ENCODE results near the gene CCDC88C. TPM values are rescaled to one million over a fixed set of nuclear protein-coding genes. Genes with fewer than 3 reads are reported as not detected.

The CCDC88C gene
- total RNA-seq, 2 experiments from 2014 or later, result 73.7 to 82.8 TPM

DNA sequence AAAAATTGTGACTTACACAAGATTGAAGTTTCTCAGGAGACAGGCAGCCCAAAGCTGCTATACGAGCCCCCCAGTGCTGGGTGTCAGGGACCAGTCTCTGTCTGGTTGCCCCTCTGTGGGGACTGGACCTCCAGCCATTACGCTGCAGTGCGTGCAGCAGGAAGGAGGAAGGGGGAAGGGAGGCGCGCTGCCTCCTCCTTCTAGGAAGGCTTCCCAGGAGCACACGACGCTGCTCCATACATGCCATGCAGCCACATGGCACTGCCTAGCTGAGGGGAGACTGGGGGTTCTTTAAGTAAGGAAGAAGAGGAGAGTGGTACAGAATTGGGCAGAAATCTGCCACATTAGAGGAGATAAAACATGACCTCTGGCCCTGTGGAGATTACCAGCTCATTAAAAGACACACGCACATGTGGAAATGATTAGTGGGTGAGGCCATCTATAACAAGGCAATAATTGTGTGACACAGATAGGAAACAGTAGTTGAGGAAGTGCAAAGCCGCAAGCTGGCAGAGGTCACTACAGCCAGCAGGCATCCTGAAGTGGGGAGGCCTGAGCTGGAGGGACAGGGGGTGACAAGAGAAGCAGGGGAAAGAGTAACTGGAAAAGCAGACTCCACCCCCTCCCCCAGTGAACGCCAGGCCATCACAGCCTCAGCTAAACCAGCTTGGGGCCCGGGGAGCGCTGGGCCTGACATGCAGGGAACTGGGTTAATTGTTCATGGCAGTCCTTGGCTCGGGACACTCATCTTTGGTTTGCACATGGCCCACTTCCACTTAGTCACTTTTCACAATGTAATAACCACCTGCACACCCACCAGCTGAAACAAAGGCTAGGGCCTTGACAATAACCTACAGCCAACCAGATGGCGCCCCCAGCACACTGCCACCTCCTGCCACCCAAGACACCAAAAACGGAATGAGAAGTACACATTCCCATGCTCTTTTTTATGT lies 39.6 kb downstream of the CCDC88C start:
- POLR2A ChIA-PET, result interaction anchor here (1.1 to 2.3 kb wide), 6 partner anchors 10 to 33 kb away, joined by 3 to 7 read pairs (median 4); no protein-coding TSS in a partner anchor
- Mint-ChIP-seq H3K9me3 (ENCODE audit: low read depth) (no peaks in the 10 kb centered on the region), H3K27me3 (no peaks in the 10 kb centered on the region), H3K36me3 (ENCODE audit: low read depth) (peaks cover 28% of the 10 kb centered on the region), H3K4me3 (peak overlapping the region; percentile 9), H3K27ac (peak overlapping the region; percentile 70), H3K4me1 (peaks cover 100% of the 10 kb centered on the region)
- DNase-seq (peak; percentile 73), ATAC-seq (peak; percentile 55)
- intact Hi-C loops (cut with DNase I, micrococcal nuclease), result no loop called here
- CTCF ChIA-PET, result interaction anchor here (0.5 to 2.4 kb wide), 16 partner anchors 11 to 62 kb away, joined by 3 to 8 read pairs (median 4); partner anchors contain the start of gene CCDC88C

DNA sequence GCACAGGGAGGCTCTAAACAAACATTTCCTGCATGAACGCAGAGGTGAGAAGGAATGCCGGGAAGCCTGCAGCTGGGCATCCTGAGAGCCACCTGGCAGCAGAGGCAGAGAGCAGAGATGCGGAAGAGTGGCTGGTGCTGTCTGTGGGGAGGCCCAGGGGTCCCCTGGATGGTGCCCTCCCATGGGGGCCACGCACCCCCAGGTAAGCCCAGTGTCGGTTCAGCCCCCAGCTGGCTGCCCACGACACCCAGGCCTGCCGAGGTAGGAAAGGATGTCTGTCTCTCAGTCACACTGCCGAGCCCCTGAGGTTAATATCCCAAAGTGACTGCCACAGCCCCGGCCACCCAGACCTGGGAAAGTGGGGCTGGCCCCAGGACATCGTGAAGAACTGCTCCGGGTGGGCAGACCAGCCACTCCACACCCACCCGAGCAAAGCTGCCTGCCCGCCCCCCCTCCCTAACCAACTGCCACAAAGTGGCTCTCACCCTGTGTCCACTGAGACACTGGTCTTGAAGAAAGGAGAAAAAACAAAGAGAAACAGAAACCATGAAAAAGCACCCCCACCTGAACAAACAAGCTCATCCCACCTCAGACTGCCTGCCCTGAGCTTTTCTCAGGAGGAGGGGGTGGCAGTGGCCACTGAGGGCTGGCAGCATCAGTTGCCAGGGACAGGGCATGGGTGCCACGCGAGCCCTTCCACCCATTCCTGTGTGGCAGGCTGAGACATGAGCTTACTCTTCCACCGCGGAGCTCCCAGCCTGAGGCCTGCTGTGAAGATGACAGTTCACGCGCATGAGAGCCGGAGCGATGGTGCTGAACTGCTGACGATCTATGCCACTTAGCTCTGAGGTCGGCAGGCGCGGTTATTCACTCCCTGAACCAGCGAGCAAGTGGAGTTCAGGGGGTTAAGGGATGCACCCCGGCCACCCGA lies 40.8 kb downstream of the CCDC88C start:
- ChIA-PET POLR2A (interaction anchor here (0.6 to 2.3 kb wide), 5 partner anchors 23 to 34 kb away, joined by 3 to 7 read pairs (median 3); no protein-coding TSS in a partner anchor), CTCF (interaction anchor here (0.6 to 2.4 kb wide), 9 partner anchors 10 to 54 kb away, joined by 3 to 7 read pairs (median 4); partner anchors contain the start of gene CCDC88C)
- Mint-ChIP-seq H3K27ac (peak overlapping the region; percentile 38), H3K36me3 (ENCODE audit: low read depth) (peaks cover 24% of the 10 kb centered on the region), H3K4me1 (peaks cover 100% of the 10 kb centered on the region), H3K4me3 (no peak overlapping the region), H3K9me3 (ENCODE audit: low read depth) (no peaks in the 10 kb centered on the region), H3K27me3 (no peaks in the 10 kb centered on the region)
- DNase-seq (no peak), ATAC-seq (no peak)
- intact Hi-C loops (cut with DNase I, micrococcal nuclease), result no loop called here

DNA sequence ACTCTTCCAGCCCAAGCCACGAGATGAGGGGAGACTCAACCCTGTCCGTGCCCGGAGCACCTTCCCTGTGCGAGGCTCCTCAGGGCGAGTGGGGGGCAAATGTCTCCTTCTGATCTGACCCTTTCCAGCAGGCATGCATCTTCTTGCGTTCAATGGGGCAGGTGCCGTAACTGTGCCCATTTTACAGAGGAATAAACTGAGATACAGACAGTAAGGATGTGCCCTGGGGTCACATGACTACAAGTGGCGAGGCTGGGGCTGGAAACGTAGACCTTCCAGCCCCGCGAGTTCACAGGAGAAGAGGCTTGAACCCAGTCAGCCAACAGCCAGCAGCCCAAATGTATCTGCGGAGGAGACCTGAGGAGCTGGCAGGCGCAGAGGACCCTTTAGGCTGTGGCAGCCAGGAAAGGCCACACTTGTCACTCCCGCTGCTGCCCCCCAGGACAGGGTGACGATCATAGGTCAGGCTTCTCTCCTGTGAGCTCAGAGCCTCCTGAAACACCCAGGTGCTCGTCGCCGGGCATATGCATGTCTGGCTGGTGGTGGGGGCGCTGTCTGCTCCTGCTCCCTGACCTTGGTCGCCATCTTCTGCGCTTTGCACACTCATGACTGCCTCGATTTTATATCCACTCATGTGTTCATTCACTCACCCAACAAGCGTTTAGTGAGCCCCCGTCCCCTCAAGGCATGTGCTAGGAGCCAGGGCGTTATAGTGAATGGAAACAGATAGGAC lies 41.7 kb downstream of the CCDC88C start:
- H3K4me3 Mint-ChIP-seq, result peak overlapping the region; percentile 27
- no peaks in the 10 kb centered on the region for H3K9me3 Mint-ChIP-seq (ENCODE audit: low read depth)
- ATAC-seq (no peak), DNase-seq (no peak)
- POLR2A ChIA-PET, result interaction anchor here (1.6 to 2.3 kb wide), 3 partner anchors 24 to 35 kb away, joined by 3 to 7 read pairs (median 5); no protein-coding TSS in a partner anchor
- H3K4me1 Mint-ChIP-seq, result peaks cover 100% of the 10 kb centered on the region
- intact Hi-C loops (cut with DNase I, micrococcal nuclease), result no loop called here
- H3K27ac Mint-ChIP-seq, result peak overlapping the region; percentile 86
- H3K36me3 Mint-ChIP-seq (ENCODE audit: low read depth), result peaks cover 23% of the 10 kb centered on the region
- H3K27me3 Mint-ChIP-seq, result no peaks in the 10 kb centered on the region
- CTCF ChIA-PET, result interaction anchor here (0.7 to 1.7 kb wide), 5 partner anchors 9 to 52 kb away, joined by 3 to 5 read pairs (median 4); no protein-coding TSS in a partner anchor

DNA sequence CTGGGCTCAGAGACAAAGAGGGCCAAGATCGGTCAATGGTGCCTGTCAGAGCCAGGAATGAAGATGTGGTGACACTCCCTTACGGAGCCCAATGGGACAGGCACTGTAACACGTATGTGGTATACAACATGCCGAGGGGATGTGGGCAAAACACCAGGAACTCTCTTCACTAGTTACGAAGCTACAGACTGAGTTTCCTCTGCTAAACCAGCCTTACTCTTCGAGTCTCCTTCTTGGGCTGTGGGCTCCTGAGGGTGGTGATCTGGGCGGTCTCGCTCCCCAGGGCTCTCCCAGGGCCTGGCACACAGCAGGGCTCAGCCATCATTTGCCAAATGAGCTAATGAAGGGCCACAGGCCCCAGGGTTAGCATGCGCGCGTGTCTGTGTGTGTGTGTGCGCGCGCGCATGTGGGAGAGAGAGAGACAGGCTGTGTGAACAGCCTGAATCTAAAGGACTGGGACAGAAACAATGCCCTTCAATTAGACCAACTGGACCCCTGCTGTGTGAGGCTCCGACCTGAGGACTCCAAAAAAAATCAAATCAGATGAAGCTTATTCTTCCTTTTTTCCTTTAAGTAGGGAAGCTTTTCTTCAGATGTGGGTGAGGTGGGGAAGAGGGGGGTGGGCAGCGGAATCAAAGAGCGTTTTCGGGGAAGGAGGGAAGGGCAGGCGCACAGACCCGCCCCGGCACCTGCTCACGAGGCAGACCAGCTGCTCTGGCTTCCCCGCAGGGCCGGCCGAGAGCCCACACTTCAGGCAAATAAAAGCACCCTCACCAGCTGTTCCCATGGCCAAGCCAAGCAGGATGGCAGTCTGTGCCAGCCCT lies 42.5 kb downstream of the CCDC88C start:
- Mint-ChIP-seq H3K27ac (peak overlapping the region; percentile 86), H3K27me3 (no peaks in the 10 kb centered on the region), H3K4me3 (peak overlapping the region; percentile 50), H3K4me1 (peaks cover 100% of the 10 kb centered on the region), H3K36me3 (ENCODE audit: low read depth) (peaks cover 23% of the 10 kb centered on the region), H3K9me3 (ENCODE audit: low read depth) (no peaks in the 10 kb centered on the region)
- intact Hi-C loops (cut with DNase I, micrococcal nuclease), result no loop called here
- CTCF ChIA-PET, result interaction anchor here (0.6 to 1.7 kb wide), 14 partner anchors 8 to 128 kb away, joined by 3 to 6 read pairs (median 4); partner anchors contain the start of gene CCDC88C
- DNase-seq (no peak), ATAC-seq (peak; percentile 0)
- POLR2A ChIA-PET, result interaction anchor here (0.5 to 1.6 kb wide), 7 partner anchors 11 to 259 kb away, joined by 3 to 7 read pairs (median 3); no protein-coding TSS in a partner anchor

DNA sequence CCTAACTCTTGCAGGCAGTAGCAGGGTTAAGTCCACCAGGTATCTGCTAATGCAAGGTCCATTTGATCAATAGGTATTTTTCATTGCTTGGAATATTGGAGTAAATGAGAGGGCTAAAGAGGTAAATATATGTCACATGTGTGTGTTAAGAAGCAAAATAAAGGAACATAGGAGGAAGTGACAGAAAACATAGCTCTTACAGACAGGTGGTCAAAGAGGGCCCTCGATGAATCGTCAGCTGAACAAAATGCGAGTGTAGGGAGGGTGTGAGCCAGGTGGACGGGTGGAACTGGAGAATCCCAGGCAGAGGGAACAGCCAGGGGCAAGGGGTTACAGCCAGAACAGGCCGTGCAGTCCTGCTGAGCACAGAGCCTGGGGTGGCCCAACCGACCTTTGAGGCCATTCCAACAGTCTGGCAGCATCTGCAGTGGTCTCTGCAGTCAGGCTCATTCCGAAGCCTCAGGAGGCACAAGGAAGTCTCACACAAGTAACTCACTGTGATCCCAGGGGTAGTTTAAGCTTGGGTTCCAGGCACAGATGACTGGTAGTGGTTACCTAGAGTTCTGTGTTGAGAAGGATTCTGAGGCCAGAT lies 43.2 kb downstream of the CCDC88C start:
- Mint-ChIP-seq H3K4me3 (peak overlapping the region; percentile 50), H3K36me3 (ENCODE audit: low read depth) (peaks cover 23% of the 10 kb centered on the region), H3K27me3 (no peaks in the 10 kb centered on the region), H3K27ac (peak overlapping the region; percentile 86), H3K4me1 (peaks cover 100% of the 10 kb centered on the region), H3K9me3 (ENCODE audit: low read depth) (no peaks in the 10 kb centered on the region)
- intact Hi-C loops (cut with DNase I, micrococcal nuclease), result no loop called here
- ChIA-PET POLR2A (interaction anchor here (0.5 to 1.6 kb wide), 8 partner anchors 12 to 258 kb away, joined by 3 to 7 read pairs (median 4); no protein-coding TSS in a partner anchor), CTCF (interaction anchor here (0.6 to 1.8 kb wide), 14 partner anchors 13 to 216 kb away, joined by 3 to 6 read pairs (median 4); partner anchors contain the start of gene CCDC88C)
- no peak for DNase-seq
- no peak for ATAC-seq

DNA sequence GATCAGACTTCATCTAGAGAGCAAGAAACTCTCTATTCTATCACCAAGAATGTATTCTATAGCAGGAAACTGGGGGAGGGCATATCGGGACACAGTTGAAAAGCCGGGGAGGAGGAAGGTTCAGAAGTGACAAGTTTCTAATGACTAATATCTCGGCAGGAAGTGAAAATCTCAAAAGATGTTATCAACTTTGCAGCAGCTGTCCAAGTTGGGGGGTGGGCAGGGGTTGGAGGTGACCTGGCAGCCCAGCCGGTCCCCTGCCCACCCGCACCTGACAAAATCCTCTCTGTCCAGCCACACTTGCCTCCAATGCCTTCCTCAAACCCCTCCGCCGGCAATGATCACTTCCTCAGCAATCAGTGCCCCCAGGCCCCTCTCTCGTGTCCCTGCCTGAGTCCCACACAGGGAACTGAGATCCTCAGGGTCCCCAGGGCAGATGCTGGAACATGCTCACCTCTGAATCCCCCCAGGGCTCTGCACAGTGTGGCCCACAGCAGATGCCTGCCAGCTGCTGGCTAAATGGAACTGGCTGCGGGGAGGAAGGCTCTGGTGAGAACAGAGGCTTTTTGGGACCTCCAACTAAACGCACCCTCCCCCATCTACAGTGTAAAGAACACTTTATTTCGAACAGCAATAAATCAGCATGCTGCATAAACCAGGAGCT lies 43.9 kb downstream of the CCDC88C start:
- H3K4me1 Mint-ChIP-seq, result peaks cover 99% of the 10 kb centered on the region
- DNase-seq (peak; percentile 81), ATAC-seq (peak; percentile 71)
- H3K9me3 Mint-ChIP-seq (ENCODE audit: low read depth), result no peaks in the 10 kb centered on the region
- intact Hi-C loops (cut with DNase I, micrococcal nuclease), result loop anchor here (1.0 to 2.0 kb wide), 6 partner anchors 15 to 51 kb away; no protein-coding TSS in a partner anchor
- ChIA-PET CTCF (interaction anchor here (0.6 to 1.8 kb wide), 8 partner anchors 13 to 215 kb away, joined by 3 to 5 read pairs (median 3); no protein-coding TSS in a partner anchor), POLR2A (interaction anchor here (0.6 to 1.1 kb wide), 4 partner anchors 18 to 37 kb away, joined by 3 to 4 read pairs (median 4); no protein-coding TSS in a partner anchor)
- peaks cover 23% of the 10 kb centered on the region for H3K36me3 Mint-ChIP-seq (ENCODE audit: low read depth)
- peak overlapping the region; percentile 86 for H3K27ac Mint-ChIP-seq
- peak overlapping the region; percentile 50 for H3K4me3 Mint-ChIP-seq
- H3K27me3 Mint-ChIP-seq, result no peaks in the 10 kb centered on the region

DNA sequence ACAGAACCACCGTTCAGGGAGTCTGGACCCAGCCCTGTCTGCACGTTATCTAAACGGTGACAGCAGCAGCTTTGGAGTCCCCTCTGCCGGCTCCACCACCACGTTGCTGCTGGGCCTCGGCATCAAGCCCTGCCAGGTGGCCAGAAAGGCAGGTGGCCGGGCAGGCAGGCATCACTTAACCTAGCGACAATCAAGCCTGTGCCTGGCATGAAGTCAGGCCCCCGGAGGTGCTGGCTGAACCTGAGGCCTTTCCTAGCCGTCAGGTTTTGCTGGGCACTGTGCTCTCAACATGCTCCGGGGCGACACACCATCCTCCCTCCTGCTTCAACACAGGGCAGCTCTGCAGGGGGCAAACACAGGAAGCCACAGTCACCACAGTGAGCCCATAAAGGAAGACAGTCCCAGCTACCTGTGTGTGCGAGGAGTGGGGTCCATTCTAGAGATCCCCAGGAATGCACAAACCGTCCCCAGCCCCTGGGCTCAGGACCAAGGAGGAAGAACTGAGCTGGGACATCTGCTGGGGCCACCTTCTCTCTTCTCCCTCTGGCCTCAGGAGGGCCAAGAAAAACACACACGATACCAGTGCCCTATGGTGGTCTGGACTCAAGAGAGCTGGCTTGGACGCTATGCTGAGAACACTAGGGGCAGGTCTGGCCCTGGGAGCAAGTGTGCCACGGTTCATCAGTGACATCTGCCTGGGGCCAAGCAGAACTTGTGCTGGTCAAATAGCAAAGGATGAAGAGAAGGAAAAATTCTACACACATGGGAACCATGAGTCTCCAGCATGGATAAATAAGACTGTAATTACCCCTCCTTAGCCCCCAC lies 44.7 kb downstream of the CCDC88C start:
- Mint-ChIP-seq H3K27ac (peak overlapping the region; percentile 86), H3K4me1 (peaks cover 99% of the 10 kb centered on the region), H3K27me3 (no peaks in the 10 kb centered on the region), H3K4me3 (peak overlapping the region; percentile 50), H3K36me3 (ENCODE audit: low read depth) (peaks cover 19% of the 10 kb centered on the region), H3K9me3 (ENCODE audit: low read depth) (no peaks in the 10 kb centered on the region)
- POLR2A ChIA-PET, result interaction anchor here (0.6 to 1.1 kb wide), 3 partner anchors 8 to 38 kb away, joined by 3 to 4 read pairs (median 3); no protein-coding TSS in a partner anchor
- peak; percentile 51 for DNase-seq
- intact Hi-C loops (cut with DNase I, micrococcal nuclease), result loop anchor here (1.0 to 2.0 kb wide), 6 partner anchors 16 to 50 kb away; no protein-coding TSS in a partner anchor
- CTCF ChIA-PET, result interaction anchor here (0.7 to 1.8 kb wide), 5 partner anchors 12 to 77 kb away, joined by 3 to 5 read pairs (median 3); no protein-coding TSS in a partner anchor
- peak; percentile 11 for ATAC-seq

DNA sequence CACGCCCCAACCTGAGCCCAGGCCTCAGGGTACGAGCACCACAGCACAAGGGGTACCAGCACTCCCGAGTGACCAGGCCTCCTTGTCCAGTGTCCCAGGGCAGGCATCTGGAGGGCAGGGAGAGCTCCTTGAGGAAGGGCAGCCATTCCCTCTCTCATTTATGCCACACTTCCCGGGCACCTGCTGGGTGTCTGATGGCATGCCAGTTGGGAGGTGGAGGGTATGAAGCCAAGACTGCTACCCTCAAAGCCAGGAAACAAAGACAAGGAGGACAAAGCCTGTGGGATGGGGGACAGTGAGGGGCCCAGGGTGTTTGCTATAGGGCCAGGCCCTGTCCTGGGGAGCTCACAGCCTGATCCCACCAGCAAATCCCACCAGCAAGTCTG lies 45.6 kb downstream of the CCDC88C start:
- Mint-ChIP-seq H3K27ac (peak overlapping the region; percentile 73), H3K4me1 (peaks cover 99% of the 10 kb centered on the region), H3K36me3 (ENCODE audit: low read depth) (peaks cover 18% of the 10 kb centered on the region), H3K27me3 (no peaks in the 10 kb centered on the region), H3K4me3 (no peak overlapping the region), H3K9me3 (ENCODE audit: low read depth) (no peaks in the 10 kb centered on the region)
- ChIA-PET POLR2A (interaction anchor here (0.5 to 2.3 kb wide), 2 partner anchors 11 to 22 kb away, joined by 4 to 9 read pairs; no protein-coding TSS in a partner anchor), CTCF (interaction anchor here (1.3 kb wide), 1 partner anchor 45 kb away, joined by 3 read pairs; no protein-coding TSS in a partner anchor)
- ATAC-seq (no peak), DNase-seq (no peak)
- intact Hi-C loops (cut with DNase I, micrococcal nuclease), result loop anchor here in 1 of 2 experiments (2.0 kb wide), 2 partner anchors 17 to 49 kb away; no protein-coding TSS in a partner anchor

All from activated CD4-positive, alpha-beta T cell treated with anti-CD3 and anti-CD28 coated beads for 36 hours (primary cell).